RWPE2 (cell line): ENCODE results near the gene TPM2.

Source experiments
- ATAC-seq: fragments of 200-7000 bp; cut with Tn5 transposase; 3 replicates; pipeline ENCODE4 v1.9.1; 2021; ENCODE audit warnings: low read depth
- DNase-seq: peaks from one replicate; pipeline ENCODE4 v3.0.0-alpha.2; 2020; ENCODE audit warnings: low spot score
- H3K27ac ChIP-seq: fragments of 450-650 bp; 2 replicates; pipeline ENCODE4 v1.5.1; 2017; ENCODE audit warnings: mild to moderate bottlenecking; ENCODE audit not compliant: poor library complexity, severe bottlenecking
- H3K27me3 ChIP-seq: fragments of 250-450 bp; sonication (Bioruptor Pico); 2 replicates; pipeline ENCODE4 v1.5.1; 2021; ENCODE audit warnings: mild to moderate bottlenecking, moderate library complexity; ENCODE audit not compliant: insufficient read depth, poor library complexity, severe bottlenecking
- H3K36me3 ChIP-seq: fragments of 250-450 bp; sonication (Bioruptor Pico); 2 replicates; pipeline ENCODE4 v1.5.1; 2020; ENCODE audit warnings: low read depth, mild to moderate bottlenecking, moderate library complexity
- H3K4me1 ChIP-seq: fragments of 250-450 bp; sonication (Bioruptor Pico); 2 replicates; pipeline ENCODE4 v1.5.1; 2021; ENCODE audit warnings: mild to moderate bottlenecking, moderate library complexity; ENCODE audit not compliant: insufficient read depth, poor library complexity, severe bottlenecking
- H3K4me3 ChIP-seq: fragments of 250-450 bp; sonication (Bioruptor Pico); 2 replicates; pipeline ENCODE4 v1.5.1; 2021; ENCODE audit warnings: mild to moderate bottlenecking, moderate library complexity; ENCODE audit not compliant: severe bottlenecking
- H3K9me3 ChIP-seq: fragments of 250-450 bp; sonication (Bioruptor Pico); 2 replicates; pipeline ENCODE4 v1.5.1; 2021; ENCODE audit warnings: mild to moderate bottlenecking, moderate library complexity; ENCODE audit not compliant: severe bottlenecking
- TF ChIP-seq, protein P1 (sequence below): fragments of 450-650 bp; IDR thresholded peaks from one replicate; pipeline ENCODE4 v1.5.1; 2017; ENCODE audit warnings: mild to moderate bottlenecking, moderate library complexity; ENCODE audit not compliant: poor library complexity, severe bottlenecking

Gene TPM2

DNA sequence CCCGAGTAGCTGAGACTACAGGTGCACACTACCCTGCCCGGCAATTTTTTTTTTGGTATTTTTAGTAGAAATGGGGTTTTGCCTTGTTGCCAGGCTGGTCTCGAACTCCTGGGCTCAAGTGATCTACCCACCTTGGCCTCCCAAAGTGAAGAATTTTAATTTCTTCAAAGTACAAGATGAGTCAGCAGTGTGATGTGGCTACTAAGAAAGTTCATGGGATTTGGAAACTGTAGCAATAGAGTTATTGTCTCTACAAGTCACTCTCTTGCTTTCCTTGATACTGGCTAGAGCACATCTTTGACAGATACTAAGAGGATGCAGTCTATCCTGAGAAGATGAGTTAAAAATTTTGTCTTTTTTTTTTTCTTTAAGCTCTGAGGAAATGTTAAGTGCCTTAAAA, 44.4 kb upstream of the TPM2 start:
- TF ChIP-seq, protein P1, sequence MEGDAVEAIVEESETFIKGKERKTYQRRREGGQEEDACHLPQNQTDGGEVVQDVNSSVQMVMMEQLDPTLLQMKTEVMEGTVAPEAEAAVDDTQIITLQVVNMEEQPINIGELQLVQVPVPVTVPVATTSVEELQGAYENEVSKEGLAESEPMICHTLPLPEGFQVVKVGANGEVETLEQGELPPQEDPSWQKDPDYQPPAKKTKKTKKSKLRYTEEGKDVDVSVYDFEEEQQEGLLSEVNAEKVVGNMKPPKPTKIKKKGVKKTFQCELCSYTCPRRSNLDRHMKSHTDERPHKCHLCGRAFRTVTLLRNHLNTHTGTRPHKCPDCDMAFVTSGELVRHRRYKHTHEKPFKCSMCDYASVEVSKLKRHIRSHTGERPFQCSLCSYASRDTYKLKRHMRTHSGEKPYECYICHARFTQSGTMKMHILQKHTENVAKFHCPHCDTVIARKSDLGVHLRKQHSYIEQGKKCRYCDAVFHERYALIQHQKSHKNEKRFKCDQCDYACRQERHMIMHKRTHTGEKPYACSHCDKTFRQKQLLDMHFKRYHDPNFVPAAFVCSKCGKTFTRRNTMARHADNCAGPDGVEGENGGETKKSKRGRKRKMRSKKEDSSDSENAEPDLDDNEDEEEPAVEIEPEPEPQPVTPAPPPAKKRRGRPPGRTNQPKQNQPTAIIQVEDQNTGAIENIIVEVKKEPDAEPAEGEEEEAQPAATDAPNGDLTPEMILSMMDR = no peak
- Histone ChIP-seq H3K36me3 (peaks cover 59% of the 10 kb centered on the region), H3K27me3 (no peaks in the 10 kb centered on the region), H3K27ac (peak overlapping the region; percentile 87), H3K9me3 (no peaks in the 10 kb centered on the region), H3K4me3 (no peak overlapping the region), H3K4me1 (peaks cover 19% of the 10 kb centered on the region)
- no peak for DNase-seq
- ATAC-seq = no peak

DNA sequence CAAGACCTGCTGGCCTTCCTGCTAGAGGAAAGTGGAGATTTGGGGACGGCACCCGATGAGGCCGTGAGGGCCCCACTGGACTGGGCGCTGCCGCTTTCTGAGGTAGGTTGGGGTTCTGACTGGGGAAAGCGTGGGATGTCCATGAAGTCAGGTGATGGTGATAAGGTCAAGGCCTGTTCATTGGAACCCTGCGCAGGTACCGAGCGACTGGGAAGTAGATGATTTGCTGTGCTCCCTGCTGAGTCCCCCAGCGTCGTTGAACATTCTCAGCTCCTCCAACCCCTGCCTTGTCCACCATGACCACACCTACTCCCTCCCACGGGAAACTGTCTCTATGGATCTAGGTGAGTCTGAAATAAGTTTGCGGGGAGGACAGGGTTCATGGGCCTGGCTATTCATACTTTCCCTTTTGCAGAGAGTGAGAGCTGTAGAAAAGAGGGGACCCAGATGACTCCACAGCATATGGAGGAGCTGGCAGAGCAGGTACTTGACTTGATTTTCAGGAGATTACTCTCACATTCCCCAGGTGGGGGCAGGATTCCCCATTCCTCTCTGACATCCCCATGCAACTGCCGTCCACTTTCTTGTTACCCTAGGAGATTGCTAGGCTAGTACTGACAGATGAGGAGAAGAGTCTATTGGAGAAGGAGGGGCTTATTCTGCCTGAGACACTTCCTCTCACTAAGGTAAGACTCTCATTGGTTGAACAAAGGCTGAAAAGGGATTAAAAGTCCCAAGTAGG, 43.2 kb upstream of the TPM2 start:
- DNase-seq = no peak
- Histone ChIP-seq H3K4me1 (peaks cover 30% of the 10 kb centered on the region), H3K9me3 (no peaks in the 10 kb centered on the region), H3K4me3 (peak overlapping the region; percentile 63), H3K27me3 (no peaks in the 10 kb centered on the region), H3K27ac (peak overlapping the region; percentile 87), H3K36me3 (peaks cover 54% of the 10 kb centered on the region)
- TF ChIP-seq, protein P1 = peak; percentile 50
- peak; percentile 20; the same call in 2 of the 3 replicates for ATAC-seq

DNA sequence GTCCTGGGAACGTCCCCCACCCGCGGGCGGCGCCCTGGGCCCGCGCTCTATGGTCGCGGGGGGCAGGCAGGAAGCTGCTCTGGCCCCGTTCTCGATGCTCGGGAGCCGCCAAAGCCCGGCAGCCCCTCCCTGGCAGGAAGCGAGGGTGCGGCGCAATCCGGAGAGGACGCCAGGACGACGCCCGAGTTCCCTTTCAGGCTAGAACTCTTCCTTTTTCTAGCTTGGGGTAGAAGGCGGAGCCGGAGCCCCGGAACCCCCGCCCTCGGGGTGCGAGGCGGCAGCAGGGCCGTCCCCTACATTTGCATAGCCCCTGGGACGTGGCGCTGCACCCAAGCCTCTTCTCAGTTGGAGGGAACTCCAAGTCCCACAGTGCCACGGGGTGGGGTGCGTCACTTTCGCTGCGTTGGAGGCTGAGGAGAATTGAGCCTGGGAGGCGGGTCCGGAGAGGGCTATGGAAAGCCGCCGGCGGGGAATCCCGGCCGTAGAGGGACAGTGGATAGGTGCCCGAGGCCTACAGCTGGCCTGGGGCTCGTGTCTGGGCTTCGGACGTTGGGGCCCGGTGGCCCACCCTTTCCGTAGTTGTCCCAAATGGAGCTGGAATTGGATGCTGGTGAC, 42.6 kb upstream of the TPM2 start, which contains the start of the genes CREB3 and TLN1:
Gene CREB3, plus strand, starts transcription at position 482 of the 615 bp plus-strand sequence. Its CDS starts 107 bp downstream, at position 589.
Gene TLN1, minus strand, starts transcription at position 11 of the 615 bp plus-strand sequence. CDS start 6,501 bp downstream, outside the sequence.
- Histone ChIP-seq H3K4me3 (peak within 1 kb of the TSS; percentile 63), H3K9me3 (no peaks in the 10 kb centered on the region), H3K36me3 (peaks cover 55% of the 10 kb centered on the region), H3K27me3 (no peaks in the 10 kb centered on the region), H3K27ac (peak within 1 kb of the TSS; percentile 87), H3K4me1 (peaks cover 37% of the 10 kb centered on the region)
- TF ChIP-seq, protein P1 = peak; percentile 46
- DNase-seq = peak; percentile 98
- ATAC-seq = peak; percentile 83

DNA sequence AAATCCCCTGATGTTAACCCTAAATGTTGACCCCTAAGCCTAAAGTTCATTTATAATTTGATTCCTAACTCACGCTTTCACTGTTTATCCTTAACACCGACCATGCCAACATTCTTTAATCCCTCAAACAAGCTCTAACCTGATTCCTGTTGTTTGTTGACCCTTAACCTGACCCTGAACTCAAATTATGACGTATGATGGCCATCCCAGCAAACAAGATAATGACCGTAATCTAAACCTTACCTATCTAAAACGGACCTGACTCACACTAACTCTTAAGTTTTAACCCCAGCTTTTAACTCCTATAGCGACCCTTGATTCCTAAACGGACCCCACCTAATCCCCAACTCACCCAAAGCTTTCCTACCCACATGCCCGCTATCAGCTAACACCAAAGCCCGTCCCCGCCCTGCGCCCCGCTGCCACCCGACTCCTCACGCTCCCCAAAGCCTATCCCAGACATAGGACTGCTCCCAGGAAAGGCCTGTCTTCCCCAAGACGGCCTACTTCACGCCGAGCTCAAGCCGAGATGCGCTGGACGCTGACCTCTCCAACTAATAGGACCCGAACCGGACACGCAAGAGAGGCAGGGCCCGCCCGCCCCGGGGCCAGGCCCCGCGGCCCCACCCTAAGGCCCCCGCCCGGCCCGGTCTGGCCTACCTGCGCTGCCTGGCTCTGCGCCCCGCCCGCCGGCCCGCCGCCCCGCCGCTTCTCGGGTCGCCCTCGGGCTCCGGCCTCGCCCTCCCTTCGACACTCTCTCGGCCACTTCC, 41.9 kb upstream of the TPM2 start:
- Histone ChIP-seq H3K4me3 (peak overlapping the region; percentile 63), H3K36me3 (peaks cover 52% of the 10 kb centered on the region), H3K4me1 (peaks cover 40% of the 10 kb centered on the region), H3K27me3 (no peaks in the 10 kb centered on the region), H3K27ac (peak overlapping the region; percentile 87), H3K9me3 (no peaks in the 10 kb centered on the region)
- no peak for ATAC-seq
- TF ChIP-seq, protein P1 = no peak
- DNase-seq = no peak
